ENCODE results near the gene HMG20A.

- TF ChIP-seq PTBP1 (IDR thresholded peaks at IDR 0.05; ENCODE audit: low read depth, low read length, poor library complexity, severe bottlenecking) (no peak), SMYD3 (CRISPR knock-in tag; IDR thresholded peaks at IDR 0.05) (no peak), IKZF1 (IDR thresholded peaks at IDR 0.05) (no peak), HNRNPH1 (optimal IDR thresholded peaks at IDR 0.05; ENCODE audit: low read depth, low read length) (no peak), ZNF354B (CRISPR knock-in tag; IDR thresholded peaks at IDR 0.05) (no peak), ZNF614 (CRISPR knock-in tag; IDR thresholded peaks at IDR 0.05; ENCODE audit: borderline replicate concordance) (no peak), TP53 (CRISPR knock-in tag; conservative IDR thresholded peaks at IDR 0.05) (no peak), MED1 (CRISPR knock-in tag; IDR thresholded peaks at IDR 0.05) (no peak), ZHX1 (CRISPR knock-in tag; IDR thresholded peaks at IDR 0.05; ENCODE audit: low read depth) (no peak)
- TF ChIP-seq, protein P1, sequence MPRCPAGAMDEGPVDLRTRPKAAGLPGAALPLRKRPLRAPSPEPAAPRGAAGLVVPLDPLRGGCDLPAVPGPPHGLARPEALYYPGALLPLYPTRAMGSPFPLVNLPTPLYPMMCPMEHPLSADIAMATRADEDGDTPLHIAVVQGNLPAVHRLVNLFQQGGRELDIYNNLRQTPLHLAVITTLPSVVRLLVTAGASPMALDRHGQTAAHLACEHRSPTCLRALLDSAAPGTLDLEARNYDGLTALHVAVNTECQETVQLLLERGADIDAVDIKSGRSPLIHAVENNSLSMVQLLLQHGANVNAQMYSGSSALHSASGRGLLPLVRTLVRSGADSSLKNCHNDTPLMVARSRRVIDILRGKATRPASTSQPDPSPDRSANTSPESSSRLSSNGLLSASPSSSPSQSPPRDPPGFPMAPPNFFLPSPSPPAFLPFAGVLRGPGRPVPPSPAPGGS (CRISPR knock-in tag; IDR thresholded peaks at IDR 0.05), result no peak
- TF ChIP-seq, protein P2, sequence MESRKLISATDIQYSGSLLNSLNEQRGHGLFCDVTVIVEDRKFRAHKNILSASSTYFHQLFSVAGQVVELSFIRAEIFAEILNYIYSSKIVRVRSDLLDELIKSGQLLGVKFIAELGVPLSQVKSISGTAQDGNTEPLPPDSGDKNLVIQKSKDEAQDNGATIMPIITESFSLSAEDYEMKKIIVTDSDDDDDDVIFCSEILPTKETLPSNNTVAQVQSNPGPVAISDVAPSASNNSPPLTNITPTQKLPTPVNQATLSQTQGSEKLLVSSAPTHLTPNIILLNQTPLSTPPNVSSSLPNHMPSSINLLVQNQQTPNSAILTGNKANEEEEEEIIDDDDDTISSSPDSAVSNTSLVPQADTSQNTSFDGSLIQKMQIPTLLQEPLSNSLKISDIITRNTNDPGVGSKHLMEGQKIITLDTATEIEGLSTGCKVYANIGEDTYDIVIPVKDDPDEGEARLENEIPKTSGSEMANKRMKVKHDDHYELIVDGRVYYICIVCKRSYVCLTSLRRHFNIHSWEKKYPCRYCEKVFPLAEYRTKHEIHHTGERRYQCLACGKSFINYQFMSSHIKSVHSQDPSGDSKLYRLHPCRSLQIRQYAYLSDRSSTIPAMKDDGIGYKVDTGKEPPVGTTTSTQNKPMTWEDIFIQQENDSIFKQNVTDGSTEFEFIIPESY (CRISPR knock-in tag; IDR thresholded peaks at IDR 0.05), result no peak
These were observed 104.7 kb downstream of the HMG20A start for GRCh38 chr15:77525400-77525811.

All from HepG2 (cell line).